GM19351 (cell line): ENCODE measurements around the gene ZNF398.
A peak's percentile ranks its signal among the peaks of the same experiment; 100 is the strongest.

Experiments used
- ATAC-seq: cut with Tn5 transposase; IDR thresholded peaks from one replicate; pipeline ENCODE4 v1.9.1; 2021; ENCODE audit warnings: mild to moderate bottlenecking, moderate library complexity; ENCODE audit not compliant: unreplicated experiment

The ZNF398 gene

GRCh38 chr7:149195180-149196150, 48.2 kb downstream of the ZNF398 start, which contains the start of gene ZNF282:
Gene ZNF282 (plus strand): TSS chr7:149195546. CDS start chr7:149195590, 44 bp downstream.
- peak; percentile 87 for ATAC-seq

- ATAC-seq: no peak
Measured at GRCh38 chr7:149196151-149196704, 49.0 kb downstream of the ZNF398 start.

GRCh38 chr7:149196705-149197171, 49.5 kb downstream of the ZNF398 start:
- ATAC-seq: no peak

GRCh38 chr7:149197675-149198074, 50.4 kb downstream of the ZNF398 start:
- ATAC-seq: no peak

- ATAC-seq: no peak
Measured at GRCh38 chr7:149198161-149198816, 51.0 kb downstream of the ZNF398 start.

- ATAC-seq: no peak
Measured at GRCh38 chr7:149199234-149199995, 52.2 kb downstream of the ZNF398 start.

- no peak for ATAC-seq
Measured at GRCh38 chr7:149202831-149203231, 55.6 kb downstream of the ZNF398 start.

GRCh38 chr7:149205690-149206381, 58.6 kb downstream of the ZNF398 start:
- ATAC-seq: no peak

- ATAC-seq: no peak
Measured at GRCh38 chr7:149207324-149208035, 60.2 kb downstream of the ZNF398 start.

GRCh38 chr7:149209518-149210269, 62.4 kb downstream of the ZNF398 start:
- peak; percentile 87 for ATAC-seq

- no peak for ATAC-seq
Measured at GRCh38 chr7:149210551-149210950, 63.3 kb downstream of the ZNF398 start.

- no peak for ATAC-seq
Measured at GRCh38 chr7:149214020-149214720, 66.9 kb downstream of the ZNF398 start.

- ATAC-seq: no peak
Measured at GRCh38 chr7:149216402-149216801, 69.1 kb downstream of the ZNF398 start.

GRCh38 chr7:149217570-149217969, 70.3 kb downstream of the ZNF398 start:
- ATAC-seq: no peak

- ATAC-seq: no peak
Measured at GRCh38 chr7:149218469-149219420, 71.5 kb downstream of the ZNF398 start.

GRCh38 chr7:149220534-149220933, 73.3 kb downstream of the ZNF398 start:
- no peak for ATAC-seq

- ATAC-seq: no peak
Measured at GRCh38 chr7:149223176-149223575, 75.9 kb downstream of the ZNF398 start.
